ENCODE data around the gene OXA1L. TPM values are rescaled to one million over a fixed set of nuclear protein-coding genes. Genes with fewer than 3 reads are reported as not detected.

OXA1L gene
- total RNA-seq, 1 donor from 2014 or later = 116 TPM

DNA sequence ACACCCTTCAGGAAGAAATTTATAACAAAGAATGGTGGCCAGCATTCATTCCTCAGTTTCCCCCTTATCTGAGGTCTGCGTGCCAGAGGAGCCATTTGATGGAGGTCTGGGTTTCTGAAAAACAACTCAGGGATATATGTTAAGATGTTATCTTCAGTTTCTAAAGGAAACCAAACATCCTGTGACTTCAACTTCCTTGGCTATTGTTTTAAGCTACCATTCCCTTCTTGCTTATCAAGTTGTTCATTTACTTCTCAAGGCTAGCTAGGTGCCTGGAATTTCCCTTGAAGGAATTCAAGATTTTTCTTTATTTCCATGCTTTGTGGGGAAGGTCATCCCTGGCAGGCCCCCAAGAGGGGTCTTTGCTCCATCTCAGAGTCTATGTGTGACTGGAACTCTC lies 27.1 kb upstream of the OXA1L start:
- H3K27me3 ChIP-seq = no peaks in the 10 kb centered on the region
- Mint-ChIP-seq H3K36me3 (no peaks in the 10 kb centered on the region), H3K27ac (no peak overlapping the region), H3K4me1 (no peaks in the 10 kb centered on the region), H3K27me3 (ENCODE audit: insufficient read depth, low read depth) (peaks cover 3% of the 10 kb centered on the region), H3K9me3 (no peaks in the 10 kb centered on the region), H3K4me3 (no peak overlapping the region)
- no peaks in the 10 kb centered on the region for H3F3A ChIP-seq (ENCODE audit: low read depth)
- no peak overlapping the region for H3K27ac ChIP-seq
- no peak overlapping the region for H2AFZ ChIP-seq (replicated peaks)
- no peaks in the 10 kb centered on the region for H3K4me1 ChIP-seq
- H3K9me3 ChIP-seq (ENCODE audit: low read depth) = no peaks in the 10 kb centered on the region
- no peak overlapping the region for H3K4me2 ChIP-seq
- no peaks in the 10 kb centered on the region for H3K36me3 ChIP-seq
- H3K4me3 ChIP-seq = no peak overlapping the region
- DNase-seq (ENCODE audit: low spot score) = no peak
- no peaks in the 10 kb centered on the region for H3K79me2 ChIP-seq (ENCODE audit: low read depth)
- H3K9ac ChIP-seq = no peak overlapping the region
- H4K20me1 ChIP-seq (ENCODE audit: low read depth) = no peaks in the 10 kb centered on the region
- no peak for TF ChIP-seq EZH2 (IDR thresholded peaks at IDR 0.05)
- TF ChIP-seq CTCF (IDR thresholded peaks at IDR 0.05) = no peak
- no peak for TF ChIP-seq EZH2phosphoT487 (IDR thresholded peaks at IDR 0.05)

GRCh38 chr14:22740020-22740419 lies 26.5 kb upstream of the OXA1L start:
- Histone ChIP-seq H3F3A (ENCODE audit: low read depth) (no peaks in the 10 kb centered on the region), H3K27ac (no peak overlapping the region), H3K9me3 (ENCODE audit: low read depth) (no peaks in the 10 kb centered on the region), H3K27me3 (no peaks in the 10 kb centered on the region), H3K4me1 (no peaks in the 10 kb centered on the region), H3K9ac (no peak overlapping the region), H2AFZ (replicated peaks) (no peak overlapping the region), H3K4me3 (no peak overlapping the region), H3K36me3 (no peaks in the 10 kb centered on the region), H4K20me1 (ENCODE audit: low read depth) (no peaks in the 10 kb centered on the region), H3K4me2 (no peak overlapping the region), H3K79me2 (ENCODE audit: low read depth) (no peaks in the 10 kb centered on the region)
- H3K4me3 Mint-ChIP-seq = no peak overlapping the region
- no peak overlapping the region for H3K27ac Mint-ChIP-seq
- no peaks in the 10 kb centered on the region for H3K36me3 Mint-ChIP-seq
- no peaks in the 10 kb centered on the region for H3K9me3 Mint-ChIP-seq
- H3K27me3 Mint-ChIP-seq (ENCODE audit: insufficient read depth, low read depth) = peaks cover 3% of the 10 kb centered on the region
- no peaks in the 10 kb centered on the region for H3K4me1 Mint-ChIP-seq
- no peak for DNase-seq (ENCODE audit: low spot score)
- no peak for TF ChIP-seq CTCF (IDR thresholded peaks at IDR 0.05)
- TF ChIP-seq EZH2phosphoT487 (IDR thresholded peaks at IDR 0.05) = no peak
- TF ChIP-seq EZH2 (IDR thresholded peaks at IDR 0.05) = no peak

- no peak overlapping the region for H3K4me3 Mint-ChIP-seq
- H3K9me3 Mint-ChIP-seq = no peaks in the 10 kb centered on the region
- peaks cover 8% of the 10 kb centered on the region for H3F3A ChIP-seq (ENCODE audit: low read depth)
- H4K20me1 ChIP-seq (ENCODE audit: low read depth) = no peaks in the 10 kb centered on the region
- no peak overlapping the region for H3K4me3 ChIP-seq
- peaks cover 17% of the 10 kb centered on the region for H3K4me1 ChIP-seq
- peaks cover 13% of the 10 kb centered on the region for H3K4me1 Mint-ChIP-seq
- H3K79me2 ChIP-seq (ENCODE audit: low read depth) = no peaks in the 10 kb centered on the region
- H3K27me3 Mint-ChIP-seq (ENCODE audit: insufficient read depth, low read depth) = peaks cover 4% of the 10 kb centered on the region
- no peak overlapping the region for H3K27ac ChIP-seq
- H3K4me2 ChIP-seq = no peak overlapping the region
- no peaks in the 10 kb centered on the region for H3K36me3 Mint-ChIP-seq
- no peak overlapping the region for H3K27ac Mint-ChIP-seq
- no peak overlapping the region for H2AFZ ChIP-seq (replicated peaks)
- H3K9me3 ChIP-seq (ENCODE audit: low read depth) = no peaks in the 10 kb centered on the region
- H3K27me3 ChIP-seq = no peaks in the 10 kb centered on the region
- H3K9ac ChIP-seq = no peak overlapping the region
- TF ChIP-seq EZH2 (IDR thresholded peaks at IDR 0.05) (no peak), CTCF (IDR thresholded peaks at IDR 0.05) (no peak), EZH2phosphoT487 (IDR thresholded peaks at IDR 0.05) (no peak)
- no peak for DNase-seq (ENCODE audit: low spot score)
- H3K36me3 ChIP-seq = no peaks in the 10 kb centered on the region
Measured at GRCh38 chr14:22747769-22748168, 18.7 kb upstream of the OXA1L start.

All from neural progenitor cell (in vitro differentiated cells).